Activated CD8-positive, alpha-beta memory T cell treated with anti-CD3 and anti-CD28 coated beads for 48 hours (primary cell): ENCODE results near the gene GYPC.

Experiments used
- DNase-seq, 3 experiments: peaks; one replicate each; pipeline ENCODE4 v3.0.0-alpha.2; 2020; ENCODE audit warnings: low read depth in 2 of 3, low spot score in 2 of 3

Gene GYPC

GRCh38 chr2:126729896-126730295, 73.9 kb downstream of the GYPC start:
- DNase-seq, result no peak

GRCh38 chr2:126730655-126731054, 74.7 kb downstream of the GYPC start:
- DNase-seq, result no peak

- no peak for DNase-seq
Observed at GRCh38 chr2:126731353-126731752, 75.4 kb downstream of the GYPC start.

- DNase-seq, result no peak
Observed at GRCh38 chr2:126732682-126733245, 76.8 kb downstream of the GYPC start.

- no peak for DNase-seq
Observed at GRCh38 chr2:126733795-126734194, 77.8 kb downstream of the GYPC start.

GRCh38 chr2:126736133-126736874, 80.3 kb downstream of the GYPC start:
- no peak for DNase-seq

GRCh38 chr2:126739141-126739540, 83.2 kb downstream of the GYPC start:
- DNase-seq, result no peak

- DNase-seq, result no peak
Observed at GRCh38 chr2:126744640-126745039, 88.7 kb downstream of the GYPC start.
